Gastrocnemius medialis (tissue), 4 donors: ENCODE measurements around the gene FADS3. TPM values are rescaled to one million over a fixed set of nuclear protein-coding genes. Genes with fewer than 3 reads are reported as not detected.

ENCODE experiments used
- ATAC-seq, 2 donors: fragments of 150-250 bp; one replicate each; pipeline ENCODE4 v1.9.1; 2016
- DNase-seq, 2 donors: peaks; one replicate each; pipeline ENCODE4 v3.0.0-alpha.2; 2019
- H3K27ac ChIP-seq, 4 donors: fragments of 200-600 bp; sonication (generic); 1 replicate in 1 of 4; 2 replicates in 3 of 4; pipeline ENCODE4 v1.5.1; 2016 to 2018; ENCODE audit warnings: mild to moderate bottlenecking in 2 of 4, moderate library complexity in 1 of 4
- H3K27me3 ChIP-seq, 3 donors: fragments of 200-600 bp; sonication (generic) in 2 of 3; 1 replicate in 1 of 3; 2 replicates in 2 of 3; pipeline versions ENCODE4 v1.5.1 to v1.6.0; 2016 to 2019; ENCODE audit warnings: mild to moderate bottlenecking in 1 of 3, moderate library complexity in 1 of 3
- H3K36me3 ChIP-seq, 2 donors: fragments of 200-600 bp; sonication (generic) in 1 of 2; one replicate each; pipeline ENCODE4 v1.5.1; 2017 to 2018
- H3K4me1 ChIP-seq, 2 donors: fragments of 200-600 bp; sonication (generic) in 1 of 2; one replicate each; pipeline ENCODE4 v1.5.1; 2016 to 2017; ENCODE audit warnings: mild to moderate bottlenecking in 2 of 2
- H3K4me3 ChIP-seq, 4 donors: fragments of 200-600 bp; sonication (generic) in 3 of 4; 1 replicate in 1 of 4; 2 replicates in 3 of 4; pipeline ENCODE4 v1.5.1; 2016 to 2019; ENCODE audit warnings: mild to moderate bottlenecking in 2 of 4
- H3K9me3 ChIP-seq, 3 donors: fragments of 200-600 bp; sonication (generic) in 2 of 3; 1 replicate in 1 of 3; 2 replicates in 2 of 3; pipeline ENCODE4 v1.5.1; 2016 to 2019
- POLR2A ChIP-seq, 2 donors: fragments of 450-650 bp; IDR thresholded peaks; one replicate each; pipeline ENCODE4 v1.6.1; 2017; ENCODE audit warnings: antibody characterized with exemption in 2 of 2, mild to moderate bottlenecking in 2 of 2, moderate library complexity in 2 of 2
- in situ Hi-C, 4 donors: fragments of 200-750 bp; cut with MboI; loops; one replicate each; pipeline versions ENCODE4 v1.15.0 to v1.8.0; 2017; ENCODE audit warnings: low sequenced_read_pairs in 4 of 4
- intact Hi-C: fragments of 100-400 bp; cut with DNase I; formaldehyde crosslinking; loops from one replicate; pipeline ENCODE4 v1.15.1; 2023; ENCODE audit warnings: low total_unique reads
- total RNA-seq, 4 donors: library from RNA; depleted of rRNA; stranded (reverse); fragments of >200 nt; gene quantifications; one replicate each; pipeline versions ENCODE4 v1.1.0 to v1.2.3, GENCODE V29; 2016
- TF ChIP-seq, protein P1 (sequence below), 5 experiments: fragments of 450-650 bp in 3 of 5; fragments of 200-600 bp in 2 of 5; sonication (generic) in 2 of 5; IDR thresholded peaks in 4 of 5; conservative IDR thresholded peaks in 1 of 5; 1 replicate in 4 of 5; 2 replicates in 1 of 5; pipeline ENCODE4 v1.5.1; 2016 to 2019; ENCODE audit warnings: antibody characterized with exemption in 5 of 5, mild to moderate bottlenecking in 3 of 5, moderate library complexity in 3 of 5

Gene FADS3
- total RNA-seq, 4 donors from 2014 or later: 40.7 to 196 (median 89.0) TPM

DNA sequence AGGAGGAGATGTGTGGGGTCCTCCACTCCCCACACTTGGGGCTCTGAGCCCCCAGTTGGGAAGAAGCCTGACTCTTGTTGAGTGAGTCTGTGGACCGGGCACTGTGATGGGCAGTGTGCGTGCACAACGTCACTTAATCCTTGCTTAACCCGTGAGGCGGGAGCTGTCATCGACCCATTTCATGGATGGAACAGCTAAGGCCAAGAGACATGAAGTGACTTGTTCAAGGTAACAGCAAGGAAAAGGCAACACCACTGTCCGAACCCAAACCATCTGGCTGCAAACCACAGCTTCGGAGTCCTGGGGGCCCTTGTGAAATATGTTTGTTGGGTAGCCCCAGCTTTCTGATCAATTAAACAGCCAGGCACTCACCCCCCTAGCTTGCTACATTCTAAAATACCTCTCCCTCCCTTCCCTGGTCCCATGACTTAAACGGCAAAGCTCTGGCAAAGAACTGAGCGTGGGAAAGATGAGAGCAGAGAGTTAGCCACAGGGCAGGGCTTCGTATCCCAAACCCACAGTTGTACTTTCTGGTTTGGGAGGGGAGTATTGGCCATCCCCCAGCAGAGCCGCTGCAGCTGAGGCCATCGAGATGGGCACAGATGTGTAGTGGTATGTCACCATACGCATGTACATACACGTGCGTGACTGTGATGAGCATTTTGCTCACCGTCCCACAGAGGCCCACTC lies 37.0 kb downstream of the FADS3 start:
- peaks cover 0 to 8% (median 2%) of the 10 kb centered on the region in 3 donors for H3K27me3 ChIP-seq
- no peak for ATAC-seq
- H3K4me1 ChIP-seq: peaks cover 0 to 5% of the 10 kb centered on the region in 2 donors
- DNase-seq: no peak
- TF ChIP-seq, protein P1, sequence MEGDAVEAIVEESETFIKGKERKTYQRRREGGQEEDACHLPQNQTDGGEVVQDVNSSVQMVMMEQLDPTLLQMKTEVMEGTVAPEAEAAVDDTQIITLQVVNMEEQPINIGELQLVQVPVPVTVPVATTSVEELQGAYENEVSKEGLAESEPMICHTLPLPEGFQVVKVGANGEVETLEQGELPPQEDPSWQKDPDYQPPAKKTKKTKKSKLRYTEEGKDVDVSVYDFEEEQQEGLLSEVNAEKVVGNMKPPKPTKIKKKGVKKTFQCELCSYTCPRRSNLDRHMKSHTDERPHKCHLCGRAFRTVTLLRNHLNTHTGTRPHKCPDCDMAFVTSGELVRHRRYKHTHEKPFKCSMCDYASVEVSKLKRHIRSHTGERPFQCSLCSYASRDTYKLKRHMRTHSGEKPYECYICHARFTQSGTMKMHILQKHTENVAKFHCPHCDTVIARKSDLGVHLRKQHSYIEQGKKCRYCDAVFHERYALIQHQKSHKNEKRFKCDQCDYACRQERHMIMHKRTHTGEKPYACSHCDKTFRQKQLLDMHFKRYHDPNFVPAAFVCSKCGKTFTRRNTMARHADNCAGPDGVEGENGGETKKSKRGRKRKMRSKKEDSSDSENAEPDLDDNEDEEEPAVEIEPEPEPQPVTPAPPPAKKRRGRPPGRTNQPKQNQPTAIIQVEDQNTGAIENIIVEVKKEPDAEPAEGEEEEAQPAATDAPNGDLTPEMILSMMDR (IDR thresholded peaks at IDR 0.05 in 4 of 5, conservative IDR thresholded peaks at IDR 0.05 in 1 of 5): no peak
- TF ChIP-seq POLR2A (IDR thresholded peaks at IDR 0.05): no peak
- no peaks in the 10 kb centered on the region for H3K9me3 ChIP-seq
- no peak overlapping the region for H3K4me3 ChIP-seq
- intact Hi-C loops: no loop called here
- H3K27ac ChIP-seq: peak overlapping the region in 1 of 4 donors; percentile 9
- no peaks in the 10 kb centered on the region for H3K36me3 ChIP-seq
- in situ Hi-C loops: no loop called here

DNA sequence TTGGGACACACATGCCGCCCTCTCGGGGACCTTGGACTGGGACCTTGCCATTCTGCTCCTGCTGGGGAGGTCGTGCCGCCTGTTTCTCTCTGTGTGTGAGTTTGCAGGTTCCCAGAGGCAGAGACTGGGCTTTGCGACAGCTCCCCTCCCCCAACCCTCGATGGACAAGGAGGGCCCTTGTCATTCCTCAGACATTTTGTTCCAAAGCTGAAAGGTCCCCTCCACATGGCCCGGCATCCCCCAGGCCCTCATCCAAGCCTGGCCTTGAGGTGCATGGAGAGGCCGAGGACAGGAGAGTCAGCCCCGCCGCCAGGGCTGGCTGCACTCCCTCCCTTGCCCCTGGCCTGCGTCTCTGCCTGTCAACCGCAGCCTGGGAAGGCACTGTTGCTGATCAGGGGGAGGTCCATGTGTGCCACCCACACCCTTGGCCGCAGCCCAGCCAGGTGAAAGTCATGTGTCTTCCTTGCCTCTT lies 37.6 kb downstream of the FADS3 start:
- Histone ChIP-seq H3K9me3 (no peaks in the 10 kb centered on the region), H3K36me3 (no peaks in the 10 kb centered on the region), H3K4me1 (peaks cover 0 to 5% of the 10 kb centered on the region in 2 donors), H3K4me3 (no peak overlapping the region), H3K27me3 (peaks cover 0 to 8% (median 2%) of the 10 kb centered on the region in 3 donors), H3K27ac (peak overlapping the region in 1 of 4 donors; percentile 9)
- in situ Hi-C loops: no loop called here
- intact Hi-C loops: no loop called here
- TF ChIP-seq POLR2A (IDR thresholded peaks at IDR 0.05): no peak
- TF ChIP-seq, protein P1 (IDR thresholded peaks at IDR 0.05 in 4 of 5, conservative IDR thresholded peaks at IDR 0.05 in 1 of 5): no peak
- ATAC-seq (no peak), DNase-seq (no peak)

DNA sequence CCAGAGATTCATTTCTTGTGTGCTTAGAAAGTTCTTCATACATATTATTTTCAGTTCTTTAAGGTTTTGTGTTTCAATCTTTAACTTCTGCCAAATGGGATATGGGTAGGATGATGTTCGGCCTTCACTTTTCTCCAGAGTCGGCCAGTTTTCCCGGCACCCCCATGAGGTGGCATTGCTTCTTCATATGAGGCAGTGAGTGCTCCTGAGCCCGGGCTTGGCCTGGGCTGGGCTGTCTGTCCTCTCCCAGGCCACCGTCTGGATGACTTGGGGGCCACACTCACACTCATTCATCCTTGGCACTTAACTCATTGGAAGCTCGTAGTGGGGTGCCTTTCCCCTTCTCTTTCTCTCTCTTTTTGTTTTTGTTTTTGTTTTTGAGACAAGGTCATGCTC lies 39.4 kb downstream of the FADS3 start:
- Histone ChIP-seq H3K36me3 (no peaks in the 10 kb centered on the region), H3K4me3 (no peak overlapping the region), H3K27me3 (peaks cover 0 to 8% (median 2%) of the 10 kb centered on the region in 3 donors), H3K4me1 (peaks cover 0 to 5% of the 10 kb centered on the region in 2 donors), H3K9me3 (no peaks in the 10 kb centered on the region), H3K27ac (peak overlapping the region; percentile 30 to 63 (median 44))
- DNase-seq (no peak), ATAC-seq (no peak)
- intact Hi-C loops: no loop called here
- no peak for TF ChIP-seq POLR2A (IDR thresholded peaks at IDR 0.05)
- TF ChIP-seq, protein P1 (IDR thresholded peaks at IDR 0.05 in 4 of 5, conservative IDR thresholded peaks at IDR 0.05 in 1 of 5): no peak
- in situ Hi-C loops: no loop called here

DNA sequence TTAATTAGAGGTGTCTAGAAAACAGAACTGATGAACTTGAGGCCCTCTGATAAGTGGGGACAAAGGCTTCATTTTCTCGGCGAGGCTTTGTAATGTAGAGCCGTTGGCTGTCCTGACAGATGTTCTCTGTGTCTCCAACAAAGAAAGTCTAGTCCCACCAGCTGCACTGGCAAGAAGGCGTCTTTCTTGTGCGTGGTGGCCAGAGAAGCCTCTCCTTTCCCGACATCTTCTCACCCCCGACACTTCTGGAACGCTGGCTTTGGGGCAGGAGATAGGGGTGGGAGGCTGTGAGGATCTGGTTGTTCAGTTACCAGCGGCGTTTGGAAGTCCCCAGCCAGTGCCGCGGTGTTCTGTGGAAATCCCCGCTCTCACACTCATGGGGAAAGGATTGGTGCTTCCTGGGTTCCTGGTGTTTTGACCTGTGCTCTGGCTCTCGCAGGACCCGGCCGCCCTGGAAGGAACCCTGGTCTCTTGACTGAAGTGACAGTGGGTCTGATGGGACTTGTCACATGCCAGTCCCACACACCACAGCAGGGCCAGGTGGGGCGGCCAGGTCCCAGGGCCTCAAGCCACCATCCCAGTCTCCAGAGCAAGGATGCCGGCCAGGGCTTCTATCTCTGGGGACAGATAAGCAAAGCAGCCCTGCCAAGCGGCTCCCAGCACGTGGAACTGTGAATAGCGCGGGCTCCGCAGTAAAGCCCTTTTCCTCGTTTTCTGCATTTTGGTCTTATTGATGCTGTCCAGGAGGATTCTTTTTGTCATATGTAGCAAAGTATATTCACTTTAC lies 40.0 kb downstream of the FADS3 start:
- TF ChIP-seq POLR2A (IDR thresholded peaks at IDR 0.05): no peak
- TF ChIP-seq, protein P1 (IDR thresholded peaks at IDR 0.05 in 4 of 5, conservative IDR thresholded peaks at IDR 0.05 in 1 of 5): no peak
- ATAC-seq: peak in 1 of 2 donors; percentile 20
- no peak for DNase-seq
- Histone ChIP-seq H3K4me1 (peaks cover 0 to 5% of the 10 kb centered on the region in 2 donors), H3K36me3 (no peaks in the 10 kb centered on the region), H3K4me3 (no peak overlapping the region), H3K27ac (peak overlapping the region; percentile 30 to 63 (median 44)), H3K27me3 (peaks cover 0 to 8% (median 2%) of the 10 kb centered on the region in 3 donors), H3K9me3 (no peaks in the 10 kb centered on the region)
- in situ Hi-C loops: no loop called here
- intact Hi-C loops: no loop called here
